Kidney (tissue), 14 donors: ENCODE results near the gene CNTFR. TPM values are rescaled to one million over a fixed set of nuclear protein-coding genes. Genes with fewer than 3 reads are reported as not detected.

Source experiments
- DNase-seq, 5 donors: peaks; one replicate each; pipeline ENCODE4 v3.0.0-alpha.2; 2013 to 2020
- FAIRE-seq: peaks from 2 replicates; lab custom pipeline; 2012; peaks lifted over from hg19 to GRCh38; lab: Jason Lieb, UNC
- H3K27ac ChIP-seq, 2 donors: one replicate each; pipeline ENCODE4 v1.7.0; 2013; ENCODE audit warnings: low read depth in 2 of 2, low read length in 2 of 2, inconsistent platforms in 1 of 2
- H3K27me3 ChIP-seq: one replicate; pipeline ENCODE4 v1.7.1; 2013; ENCODE audit warnings: low read length, inconsistent platforms; ENCODE audit not compliant: control insufficient read depth, insufficient read depth
- H3K36me3 ChIP-seq, 3 donors: one replicate each; pipeline versions ENCODE4 v1.7.0 to v1.7.1; 2013; ENCODE audit warnings: low read length in 3 of 3, control low read depth in 1 of 3, inconsistent platforms in 1 of 3; ENCODE audit not compliant: insufficient read depth in 3 of 3, control insufficient read depth in 2 of 3
- H3K4me1 ChIP-seq, 3 donors: one replicate each; pipeline versions ENCODE4 v1.7.0 to v1.7.1; 2013; ENCODE audit warnings: low read length in 3 of 3, inconsistent platforms in 1 of 3, low read depth in 1 of 3; ENCODE audit not compliant: control insufficient read depth in 2 of 3, insufficient read depth in 2 of 3
- H3K4me3 ChIP-seq, 3 donors: one replicate each; pipeline versions ENCODE4 v1.7.0 to v1.8.1; 2013; ENCODE audit warnings: low read length in 3 of 3, control low read depth in 1 of 3, inconsistent platforms in 1 of 3
- H3K9ac ChIP-seq, 3 donors: one replicate each; pipeline versions ENCODE4 v1.7.0 to v1.7.1; 2013; ENCODE audit warnings: low read length in 3 of 3, control low read depth in 1 of 3, inconsistent platforms in 1 of 3
- H3K9me3 ChIP-seq, 3 donors: one replicate each; pipeline versions ENCODE4 v1.7.0 to v1.7.1; 2013; ENCODE audit warnings: low read length in 3 of 3, control low read depth in 1 of 3, inconsistent platforms in 1 of 3; ENCODE audit not compliant: control insufficient read depth in 2 of 3, insufficient read depth in 1 of 3
- intact Hi-C: fragments of 100-400 bp; cut with DNase I; formaldehyde crosslinking; loops from one replicate; pipeline ENCODE4 v1.11.1; 2022
- polyA plus RNA-seq: library from polyadenylated mRNA; stranded (reverse); fragments of 350-450 nt; fragmentation: Illumina TruSeq; extraction: RNeasy Lipid Tissue Mini Kit (QIAGEN cat#74804); gene quantifications from one replicate; pipeline ENCODE4 v1.2.3, GENCODE V29; 2014; ENCODE audit warnings: low read depth, low replicate concordance; ENCODE audit not compliant: insufficient read depth
- total RNA-seq: library from RNA; stranded (reverse); fragmentation: NEBNext Ultra II Directional; extraction: Animal tissue kit (Norgen Biotek cat#: 25700); gene quantifications from one replicate; pipeline ENCODE4 v1.2.1, GENCODE V29; 2021
- TF ChIP-seq, protein P1 (sequence below): IDR thresholded peaks from 3 replicates; pipeline ENCODE4 v1.5.1; 2012; ENCODE audit warnings: mild to moderate bottlenecking, moderate library complexity, borderline replicate concordance; ENCODE audit not compliant: insufficient read depth; ENCODE audit errors: extremely low read depth
- donor health status: control.
- donor health status: control.
- donor health status: control.
- donor health status: control.
- donor health status: control.
- donor health status: DM: yes; HTN: yes; CAD: no.
- donor health status: Normal renal cell carcinoma (clear cell type).

The CNTFR gene
- total and polyA plus RNA-seq, 2 donors from 2014 or later: 1.7 to 3.7 TPM

- no peak overlapping the region for H3K9ac ChIP-seq
- H3K4me1 ChIP-seq: no peaks in the 10 kb centered on the region
- H3K9me3 ChIP-seq: no peaks in the 10 kb centered on the region
- H3K36me3 ChIP-seq: no peaks in the 10 kb centered on the region
- no peaks in the 10 kb centered on the region for H3K27me3 ChIP-seq
- no peak overlapping the region for H3K27ac ChIP-seq
- H3K4me3 ChIP-seq: no peak overlapping the region
- DNase-seq: no peak
- TF ChIP-seq, protein P1, sequence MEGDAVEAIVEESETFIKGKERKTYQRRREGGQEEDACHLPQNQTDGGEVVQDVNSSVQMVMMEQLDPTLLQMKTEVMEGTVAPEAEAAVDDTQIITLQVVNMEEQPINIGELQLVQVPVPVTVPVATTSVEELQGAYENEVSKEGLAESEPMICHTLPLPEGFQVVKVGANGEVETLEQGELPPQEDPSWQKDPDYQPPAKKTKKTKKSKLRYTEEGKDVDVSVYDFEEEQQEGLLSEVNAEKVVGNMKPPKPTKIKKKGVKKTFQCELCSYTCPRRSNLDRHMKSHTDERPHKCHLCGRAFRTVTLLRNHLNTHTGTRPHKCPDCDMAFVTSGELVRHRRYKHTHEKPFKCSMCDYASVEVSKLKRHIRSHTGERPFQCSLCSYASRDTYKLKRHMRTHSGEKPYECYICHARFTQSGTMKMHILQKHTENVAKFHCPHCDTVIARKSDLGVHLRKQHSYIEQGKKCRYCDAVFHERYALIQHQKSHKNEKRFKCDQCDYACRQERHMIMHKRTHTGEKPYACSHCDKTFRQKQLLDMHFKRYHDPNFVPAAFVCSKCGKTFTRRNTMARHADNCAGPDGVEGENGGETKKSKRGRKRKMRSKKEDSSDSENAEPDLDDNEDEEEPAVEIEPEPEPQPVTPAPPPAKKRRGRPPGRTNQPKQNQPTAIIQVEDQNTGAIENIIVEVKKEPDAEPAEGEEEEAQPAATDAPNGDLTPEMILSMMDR: no peak
- intact Hi-C loops: no loop called here
- no peak for FAIRE-seq
Observed at GRCh38 chr9:34505370-34506120, 84.0 kb downstream of the CNTFR start.

DNA sequence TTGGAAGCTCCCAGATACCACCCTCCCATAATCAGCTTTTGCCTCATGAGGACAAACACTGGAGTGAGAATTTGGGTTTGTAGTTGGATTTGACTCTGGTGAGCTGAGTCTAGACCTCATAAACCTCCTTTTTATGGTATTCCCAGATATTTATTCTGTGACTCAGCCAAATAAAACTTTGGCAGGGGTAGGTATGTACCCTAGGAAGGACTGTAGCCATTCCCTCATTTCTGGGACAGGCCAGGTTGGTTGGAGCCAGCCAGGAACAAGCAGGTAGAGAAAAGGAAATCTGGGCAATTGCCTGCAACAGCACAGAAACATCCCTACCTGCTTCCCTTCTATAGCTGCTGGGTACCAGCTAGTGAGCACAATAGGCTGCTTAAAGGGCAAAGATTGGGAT, 86.1 kb downstream of the CNTFR start:
- no peak for FAIRE-seq

GRCh38 chr9:34502891-34503290, 86.6 kb downstream of the CNTFR start:
- no peaks in the 10 kb centered on the region for H3K27me3 ChIP-seq
- FAIRE-seq (no peak), DNase-seq (no peak)
- TF ChIP-seq, protein P1: no peak
- H3K4me1 ChIP-seq: no peaks in the 10 kb centered on the region
- H3K9me3 ChIP-seq: no peaks in the 10 kb centered on the region
- intact Hi-C loops: no loop called here
- no peaks in the 10 kb centered on the region for H3K36me3 ChIP-seq
- no peak overlapping the region for H3K9ac ChIP-seq
- H3K4me3 ChIP-seq: no peak overlapping the region
- no peak overlapping the region for H3K27ac ChIP-seq

More for the DNA sequence above, 86.1 kb downstream of the CNTFR start:
- H3K4me1 ChIP-seq: no peaks in the 10 kb centered on the region
- no peak for DNase-seq
- no peaks in the 10 kb centered on the region for H3K9me3 ChIP-seq
- TF ChIP-seq, protein P1: no peak
- intact Hi-C loops: no loop called here
- no peak overlapping the region for H3K4me3 ChIP-seq
- no peaks in the 10 kb centered on the region for H3K27me3 ChIP-seq
- no peak overlapping the region for H3K9ac ChIP-seq
- H3K36me3 ChIP-seq: no peaks in the 10 kb centered on the region
- H3K27ac ChIP-seq: no peak overlapping the region
